B cell (primary cell): ENCODE data around the gene MYD88. TPM values are rescaled to one million over a fixed set of nuclear protein-coding genes. Genes with fewer than 3 reads are reported as not detected.
"Not testable (repeated sequence)": the region's sequence is repeated elsewhere in the genome, so short reads cannot be mapped to it uniquely, and the experiment has no call there.

Experiments used
- ATAC-seq: fragments of 200-7000 bp; cut with Tn5 transposase; one replicate; pipeline ENCODE4 v1.10.0; 2021; ENCODE audit warnings: low read depth, mild to moderate bottlenecking, moderate number of reproducible peaks, moderate library complexity
- CTCF ChIA-PET: fragments of 350-600 bp; sonication (Branson Sonifier 250); formaldehyde crosslinking; loops from one replicate; lab custom pipeline; 2021; ENCODE audit warnings: antibody characterized with exemption, inconsistent platforms; lab: Charles Lee
- POLR2A ChIA-PET: fragments of 350-600 bp; sonication (Branson Sonifier 250); formaldehyde crosslinking; loops from one replicate; lab custom pipeline; 2021; ENCODE audit warnings: antibody characterized with exemption; lab: Charles Lee
- DNase-seq: peaks from one replicate; pipeline ENCODE4 v3.0.0; 2013
- H2AFZ ChIP-seq: 2 replicates; pipeline ENCODE4 v1.6.1; 2012; ENCODE audit warnings: mild to moderate bottlenecking, low read depth, low read length; ENCODE audit not compliant: insufficient read depth, poor library complexity, severe bottlenecking
- H3K27ac ChIP-seq, 2 donors: 1 replicate in 1 of 2; 2 replicates in 1 of 2; pipeline ENCODE4 v1.5.1; 2012 to 2013; ENCODE audit warnings: low read length in 2 of 2, mild to moderate bottlenecking in 2 of 2, moderate library complexity in 1 of 2
- H3K27me3 ChIP-seq, 4 experiments: fragments of 200-600 bp in 1 of 4; sonication (generic) in 1 of 4; replicated peaks in 1 of 4; 1 replicate in 2 of 4; 2 replicates in 2 of 4; pipeline versions ENCODE4 v1.6.1 to v1.7.0; 2013 to 2016; ENCODE audit warnings: low read length in 3 of 4, mild to moderate bottlenecking in 2 of 4, mixed read lengths in 1 of 4, moderate library complexity in 1 of 4; ENCODE audit not compliant: insufficient read depth in 4 of 4, control insufficient read depth in 3 of 4; ENCODE audit errors: control extremely low read depth in 1 of 4
- H3K36me3 ChIP-seq, 2 experiments: replicated peaks in 1 of 2; 1 replicate in 1 of 2; 2 replicates in 1 of 2; pipeline versions ENCODE4 v1.6.1 to v1.7.1; 2013; ENCODE audit warnings: low read length in 1 of 2; ENCODE audit not compliant: insufficient read depth in 2 of 2, control insufficient read depth in 1 of 2; ENCODE audit errors: control extremely low read depth in 1 of 2, extremely low read depth in 1 of 2
- H3K4me1 ChIP-seq, 2 donors: fragments of 200-600 bp in 1 of 2; sonication (generic) in 1 of 2; 1 replicate in 1 of 2; 2 replicates in 1 of 2; pipeline versions ENCODE4 v1.5.1 to v1.6.1; 2013 to 2017; ENCODE audit warnings: low read length in 2 of 2; ENCODE audit not compliant: control insufficient read depth in 2 of 2, insufficient read depth in 2 of 2
- H3K4me2 ChIP-seq: replicated peaks from 2 replicates; pipeline ENCODE3; 2012; ENCODE audit warnings: mild to moderate bottlenecking, low read depth, low read length; ENCODE audit not compliant: poor library complexity, severe bottlenecking
- H3K4me3 ChIP-seq, 5 experiments: fragments of 200-600 bp in 1 of 5; sonication (generic) in 1 of 5; 1 replicate in 3 of 5; 2 replicates in 2 of 5; pipeline versions ENCODE4 v1.5.1 to v1.7.0; 2011 to 2016; ENCODE audit warnings: low read length in 4 of 5, mild to moderate bottlenecking in 4 of 5, low read depth in 2 of 5, control low read depth in 1 of 5, moderate library complexity in 1 of 5; ENCODE audit not compliant: insufficient read depth in 1 of 5; ENCODE audit errors: control extremely low read depth in 1 of 5, extremely low read depth in 1 of 5
- H3K79me2 ChIP-seq: fragments of 200-600 bp; sonication (generic); one replicate; pipeline ENCODE4 v1.6.0; 2016; ENCODE audit warnings: low read length; ENCODE audit not compliant: control insufficient read depth, insufficient read depth
- H3K9ac ChIP-seq: fragments of 200-600 bp; sonication (generic); 2 replicates; pipeline ENCODE4 v1.6.1; 2017; ENCODE audit warnings: mild to moderate bottlenecking, low read length, moderate library complexity
- H3K9me3 ChIP-seq, 3 donors: one replicate each; pipeline versions ENCODE4 v1.6.1 to v1.7.1; 2013; ENCODE audit warnings: low read length in 2 of 3; ENCODE audit not compliant: control insufficient read depth in 2 of 3, insufficient read depth in 1 of 3; ENCODE audit errors: control extremely low read depth in 1 of 3
- H4K20me1 ChIP-seq: 2 replicates; pipeline ENCODE4 v1.6.0; 2012; ENCODE audit warnings: mild to moderate bottlenecking, low read length; ENCODE audit not compliant: insufficient read depth, control insufficient read depth, poor library complexity, severe bottlenecking
- H3K27ac Mint-ChIP-seq: one replicate; pipeline ENCODE4 v1.8.0; 2021; ENCODE audit warnings: mixed read lengths
- H3K27me3 Mint-ChIP-seq: one replicate; pipeline ENCODE4 v1.8.0; 2021; ENCODE audit warnings: mixed read lengths
- H3K4me1 Mint-ChIP-seq: one replicate; pipeline ENCODE4 v1.8.0; 2021; ENCODE audit warnings: mixed read lengths
- H3K4me3 Mint-ChIP-seq: one replicate; pipeline ENCODE4 v1.8.0; 2021; ENCODE audit warnings: mixed read lengths
- H3K9me3 Mint-ChIP-seq: one replicate; pipeline ENCODE4 v1.8.0; 2022; ENCODE audit warnings: mixed read lengths; ENCODE audit not compliant: insufficient read depth
- CTCF ChIP-seq: fragments of 200-600 bp; IDR thresholded peaks from one replicate; pipeline ENCODE4 v1.8.0; 2022; ENCODE audit warnings: antibody characterized with exemption, mild to moderate bottlenecking
- EZH2 ChIP-seq: IDR thresholded peaks from 2 replicates; pipeline ENCODE4 v1.6.1; 2012; ENCODE audit warnings: borderline replicate concordance, low read depth, mild to moderate bottlenecking, moderate library complexity, low read length; ENCODE audit not compliant: insufficient read depth, poor library complexity, severe bottlenecking
- WGBS: methylation state at CpG from one replicate; pipeline ENCODE4 v1.1.5; 2013; ENCODE audit warnings: missing lambda C conversion rate; ENCODE audit not compliant: insufficient coverage; 5-methylcytosine and 5-hydroxymethylcytosine counted together
- intact Hi-C: fragments of 100-400 bp; cut with micrococcal nuclease; formaldehyde crosslinking; loops from one replicate; pipeline ENCODE4 v1.10.0; 2022
- polyA plus RNA-seq: library from polyadenylated mRNA; depleted of rRNA; stranded (reverse); fragments of >200 nt; gene quantifications from 2 replicates; pipeline ENCODE4 v1.2.3, GENCODE V29; 2012
- total RNA-seq, 2 donors: library from RNA; stranded (reverse); fragments of 120-200 nt in 1 of 2; gene quantifications; 1 replicate in 1 of 2; 2 replicates in 1 of 2; pipeline versions ENCODE4 v1.2.3 to v1.2.4, GENCODE V29; 2013 to 2022

MYD88 gene
- total and polyA plus RNA-seq, 2 donors (not counting 1 experiment from before 2014, with no cell fraction given) = 48.0 to 52.3 TPM

GRCh38 chr3:38157595-38157994 is 19.1 kb downstream of the MYD88 start:
- no peak for TF ChIP-seq EZH2
- no peak for TF ChIP-seq CTCF
- intact Hi-C loops = no loop called here
- Histone ChIP-seq H3K27me3 (no peaks in the 10 kb centered on the region), H3K36me3 (no peaks in the 10 kb centered on the region), H3K4me1 (peaks cover 11 to 12% of the 10 kb centered on the region in 2 donors), H3K4me3 (no peak overlapping the region), H3K79me2 (no peaks in the 10 kb centered on the region), H3K9me3 (no peaks in the 10 kb centered on the region), H4K20me1 (no peaks in the 10 kb centered on the region), H3K9ac (no peak overlapping the region), H3K4me2 (no peak overlapping the region), H2AFZ (no peak overlapping the region), H3K27ac (no peak overlapping the region)
- POLR2A ChIA-PET = no interaction called here
- Mint-ChIP-seq H3K4me1 (peaks cover 16% of the 10 kb centered on the region), H3K27ac (no peak overlapping the region), H3K27me3 (no peaks in the 10 kb centered on the region), H3K9me3 (no peaks in the 10 kb centered on the region), H3K4me3 (no peak overlapping the region)
- CTCF ChIA-PET = no interaction called here
- 100% methylated on average over 1 of the region's 3 CpGs for WGBS
- ATAC-seq (no peak), DNase-seq (no peak)

- no peaks in the 10 kb centered on the region for H3K27me3 ChIP-seq
- H3K9me3 Mint-ChIP-seq = no peaks in the 10 kb centered on the region
- no peak overlapping the region for H3K4me3 ChIP-seq
- no peaks in the 10 kb centered on the region for H3K27me3 Mint-ChIP-seq
- H3K4me2 ChIP-seq = no peak overlapping the region
- H3K4me1 ChIP-seq = peaks cover 11 to 12% of the 10 kb centered on the region in 2 donors
- ChIA-PET CTCF (no interaction called here), POLR2A (no interaction called here)
- TF ChIP-seq CTCF = no peak
- no peak for TF ChIP-seq EZH2
- intact Hi-C loops = no loop called here
- DNase-seq = no peak
- 66% methylated on average over 4 of the region's 5 CpGs for WGBS
- H2AFZ ChIP-seq = peak overlapping the region; percentile 41
- H3K9ac ChIP-seq = no peak overlapping the region
- no peaks in the 10 kb centered on the region for H3K79me2 ChIP-seq
- H3K4me3 Mint-ChIP-seq = no peak overlapping the region
- peak overlapping the region; percentile 68 for H3K27ac Mint-ChIP-seq
- no peaks in the 10 kb centered on the region for H3K36me3 ChIP-seq
- peaks cover 15% of the 10 kb centered on the region for H3K4me1 Mint-ChIP-seq
- no peaks in the 10 kb centered on the region for H3K9me3 ChIP-seq
- H3K27ac ChIP-seq = peak overlapping the region in 1 of 2 donors; percentile 24
- H4K20me1 ChIP-seq = no peaks in the 10 kb centered on the region
- no peak for ATAC-seq
Observed at GRCh38 chr3:38158472-38158871, 20.0 kb downstream of the MYD88 start.

- intact Hi-C loops = loop anchor here (10.0 kb wide), 1 partner anchor 894 kb away; the partner anchor contains the start of genes SCN11A and WDR48
- H2AFZ ChIP-seq = not testable (repeated sequence)
Observed at GRCh38 chr3:38160704-38161103, 22.2 kb downstream of the MYD88 start.

More at GRCh38 chr3:38160704-38161103, 22.2 kb downstream of the MYD88 start:
- H3K9me3 Mint-ChIP-seq, POLR2A ChIA-PET, CTCF ChIA-PET, H3K79me2 ChIP-seq, H3K4me3 Mint-ChIP-seq, H3K27ac Mint-ChIP-seq, H3K27ac ChIP-seq, ATAC-seq, H3K27me3 ChIP-seq, H3K4me3 ChIP-seq, H4K20me1 ChIP-seq, H3K36me3 ChIP-seq, DNase-seq, H3K9me3 ChIP-seq, H3K4me2 ChIP-seq, H3K9ac ChIP-seq, H3K27me3 Mint-ChIP-seq: not testable (repeated sequence)
- WGBS = no CpG with 5 or more reads among the region's 11 CpGs
- peaks cover 11 to 12% of the 10 kb centered on the region in 2 donors for H3K4me1 ChIP-seq
- peaks cover 18% of the 10 kb centered on the region for H3K4me1 Mint-ChIP-seq
